Measurements from ENCODE around the gene ZNF581.

DNA sequence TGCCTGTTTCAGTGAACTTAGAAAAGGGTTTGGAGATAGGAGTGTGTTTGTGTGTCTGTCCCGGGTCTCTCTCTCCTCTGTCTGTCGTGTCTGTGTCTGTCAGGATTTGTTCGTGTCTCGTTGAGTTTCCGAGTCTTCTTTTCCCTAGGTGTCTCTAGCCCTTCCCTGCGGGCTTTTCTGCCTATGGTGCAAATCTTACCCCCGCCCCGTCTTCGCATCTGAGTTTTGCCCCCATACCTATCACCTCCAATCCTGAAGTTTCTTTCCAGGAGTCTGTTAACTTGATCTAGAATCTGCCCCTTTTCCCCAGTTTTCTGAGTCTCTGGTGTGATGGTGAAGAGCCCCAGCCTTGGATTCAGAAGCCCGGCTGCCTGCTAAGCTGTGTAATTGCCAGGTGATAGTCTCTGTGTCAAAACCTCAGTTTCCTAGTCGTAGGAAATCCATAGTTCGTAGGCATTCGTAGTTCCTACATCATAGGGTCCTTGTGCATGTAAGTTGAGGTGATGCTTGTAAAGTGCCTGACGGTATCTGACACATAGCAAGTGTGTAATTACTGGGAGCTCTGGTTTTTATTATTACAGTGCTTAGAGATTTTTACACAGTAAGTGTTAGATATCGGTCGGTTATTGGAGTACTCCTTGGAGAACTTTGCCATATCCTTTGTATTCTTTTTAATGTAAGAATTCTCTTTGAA is 32.4 kb downstream of the ZNF581 start:
- TF ChIP-seq, protein P1, sequence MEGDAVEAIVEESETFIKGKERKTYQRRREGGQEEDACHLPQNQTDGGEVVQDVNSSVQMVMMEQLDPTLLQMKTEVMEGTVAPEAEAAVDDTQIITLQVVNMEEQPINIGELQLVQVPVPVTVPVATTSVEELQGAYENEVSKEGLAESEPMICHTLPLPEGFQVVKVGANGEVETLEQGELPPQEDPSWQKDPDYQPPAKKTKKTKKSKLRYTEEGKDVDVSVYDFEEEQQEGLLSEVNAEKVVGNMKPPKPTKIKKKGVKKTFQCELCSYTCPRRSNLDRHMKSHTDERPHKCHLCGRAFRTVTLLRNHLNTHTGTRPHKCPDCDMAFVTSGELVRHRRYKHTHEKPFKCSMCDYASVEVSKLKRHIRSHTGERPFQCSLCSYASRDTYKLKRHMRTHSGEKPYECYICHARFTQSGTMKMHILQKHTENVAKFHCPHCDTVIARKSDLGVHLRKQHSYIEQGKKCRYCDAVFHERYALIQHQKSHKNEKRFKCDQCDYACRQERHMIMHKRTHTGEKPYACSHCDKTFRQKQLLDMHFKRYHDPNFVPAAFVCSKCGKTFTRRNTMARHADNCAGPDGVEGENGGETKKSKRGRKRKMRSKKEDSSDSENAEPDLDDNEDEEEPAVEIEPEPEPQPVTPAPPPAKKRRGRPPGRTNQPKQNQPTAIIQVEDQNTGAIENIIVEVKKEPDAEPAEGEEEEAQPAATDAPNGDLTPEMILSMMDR (conservative IDR thresholded peaks at IDR 0.05 in 1 of 2, IDR thresholded peaks at IDR 0.05 in 1 of 2; ENCODE audit: extremely low read depth in 1 of 2, insufficient read depth in 1 of 2, low read depth in 1 of 2, low read length in 2 of 2) = no peak
- TF ChIP-seq EZH2 (IDR thresholded peaks at IDR 0.05; ENCODE audit: borderline replicate concordance, low read length) = no peak
